Adrenal gland (tissue), 12 donors: Measurements from ENCODE around the gene FAM107A. TPM values are rescaled to one million over a fixed set of nuclear protein-coding genes. Genes with fewer than 3 reads are reported as not detected.
"Not testable (repeated sequence)": the region's sequence is repeated elsewhere in the genome, so short reads cannot be mapped to it uniquely, and the experiment has no call there.

Experiments
- DNase-seq, 7 donors: peaks; one replicate each; pipeline ENCODE4 v3.0.0-alpha.2; 2019 to 2020
- H3K27ac ChIP-seq, 5 donors: fragments of 200-600 bp; sonication (generic) in 4 of 5; 1 replicate in 3 of 5; 2 replicates in 2 of 5; pipeline versions ENCODE4 v1.5.1 to v1.8.0; 2016 to 2020; ENCODE audit warnings: mild to moderate bottlenecking in 1 of 5
- H3K27me3 ChIP-seq: fragments of 200-600 bp; 2 replicates; pipeline ENCODE4 v1.8.0; 2021
- H3K36me3 ChIP-seq, 2 donors: fragments of 200-600 bp; replicated peaks in 1 of 2; 1 replicate in 1 of 2; 2 replicates in 1 of 2; pipeline versions ENCODE4 v1.5.1 to v1.8.0; 2018 to 2022
- H3K4me1 ChIP-seq, 2 donors: fragments of 200-600 bp; replicated peaks in 1 of 2; 1 replicate in 1 of 2; 2 replicates in 1 of 2; pipeline versions ENCODE4 v1.5.1 to v1.8.0; 2018 to 2021
- H3K4me3 ChIP-seq, 4 donors: fragments of 200-600 bp; sonication (generic) in 3 of 4; one replicate each; pipeline ENCODE4 v1.5.1; 2016 to 2018
- H3K9me3 ChIP-seq, 3 donors: fragments of 200-600 bp; sonication (generic) in 1 of 3; replicated peaks in 1 of 3; 1 replicate in 2 of 3; 2 replicates in 1 of 3; pipeline versions ENCODE4 v1.5.1 to v1.8.0; 2016 to 2021
- CTCF ChIP-seq, 6 experiments: fragments of 450-650 bp in 4 of 6; fragments of 200-600 bp in 2 of 6; sonication (generic) in 1 of 6; IDR thresholded peaks; 1 replicate in 5 of 6; 2 replicates in 1 of 6; pipeline versions ENCODE4 v1.5.1 to v1.8.0; 2016 to 2021; ENCODE audit warnings: antibody characterized with exemption in 6 of 6, mild to moderate bottlenecking in 2 of 6, moderate library complexity in 1 of 6
- POLR2A ChIP-seq, 2 donors: fragments of 450-650 bp; IDR thresholded peaks; one replicate each; pipeline ENCODE4 v1.6.1; 2017; ENCODE audit warnings: antibody characterized with exemption in 2 of 2, mild to moderate bottlenecking in 2 of 2, moderate library complexity in 1 of 2
- WGBS, 4 donors: extraction: QIAGEN DNeasy Blood & Tissue Kit in 2 of 4; methylation state at CpG; one replicate each; pipeline versions ENCODE4 v1.1.5 to v1.1.7; 2013 to 2017; 5-methylcytosine and 5-hydroxymethylcytosine counted together
- intact Hi-C, 2 donors: fragments of 100-400 bp; cut with DNase I; formaldehyde crosslinking; loops; one replicate each; pipeline versions ENCODE4 v1.14.1 to v1.15.0; 2022 to 2023
- polyA plus RNA-seq, 3 donors: library from polyadenylated mRNA; stranded (reverse); fragments of 200-250 nt in 2 of 3; fragments of 350-450 nt in 1 of 3; fragmentation: Illumina TruSeq in 1 of 3; extraction: RNeasy Lipid Tissue Mini Kit (QIAGEN cat#74804) in 1 of 3; gene quantifications; one replicate each; pipeline ENCODE4 v1.2.3, GENCODE V29; 2013 to 2014
- total RNA-seq, 9 donors: library from RNA; depleted of rRNA in 4 of 9; stranded (reverse); fragments of >200 nt in 4 of 9; fragments of 120-200 nt in 1 of 9; fragmentation: NEBNext Ultra II Directional in 1 of 9; extraction: Animal tissue kit (Norgen Biotek cat#: 25700) in 1 of 9; gene quantifications; one replicate each; pipeline versions ENCODE4 v1.1.0 to v1.2.4, GENCODE V29; 2013 to 2023
- donor health status: healthy with polysubstance abuse.
- donor health status: Bipolar disorder and iron deficiency.
- donor health status: DM: yes; HTN: yes; CAD: no.
- donor health status: DM: no; HTN: no; CAD: no.
- donor health status: DM: no; HTN: no; CAD: no.
- donor health status: DM: yes; HTN: yes; CAD: no.

FAM107A gene
- total and polyA plus RNA-seq, 12 donors: 1.2 to 12.5 (median 5.8) TPM

GRCh38 chr3:58530354-58530865 is 46.8 kb downstream of the FAM107A start:
- Histone ChIP-seq H3K27ac (no peak overlapping the region), H3K4me1 (peaks cover 0 to 13% of the 10 kb centered on the region in 2 donors), H3K9me3 (no peaks in the 10 kb centered on the region), H3K27me3 (no peaks in the 10 kb centered on the region), H3K4me3 (no peak overlapping the region), H3K36me3 (peaks cover 0 to 17% of the 10 kb centered on the region in 2 donors)
- no peak for DNase-seq
- intact Hi-C loops: loop anchor here (5.0 to 10.0 kb wide), 4 partner anchors 66 to 216 kb away; no protein-coding TSS in a partner anchor
- TF ChIP-seq POLR2A (IDR thresholded peaks at IDR 0.05) (no peak), CTCF (IDR thresholded peaks at IDR 0.05) (no peak)
- WGBS, 4 donors: 87 to 99% (median 91%) methylated on average over 6 to 18 of the region's 18 CpGs

- no peak overlapping the region for H3K4me3 ChIP-seq
- no peaks in the 10 kb centered on the region for H3K9me3 ChIP-seq
- H3K27me3 ChIP-seq: no peaks in the 10 kb centered on the region
- no peak overlapping the region for H3K27ac ChIP-seq
- no peak for TF ChIP-seq CTCF (IDR thresholded peaks at IDR 0.05)
- TF ChIP-seq POLR2A (IDR thresholded peaks at IDR 0.05): no peak
- 76 to 92% (median 81%) methylated on average over 5 to 15 of the region's 15 CpGs for WGBS, 4 donors
- peaks cover 0 to 13% of the 10 kb centered on the region in 2 donors for H3K4me1 ChIP-seq
- intact Hi-C loops: loop anchor here (5.0 to 10.0 kb wide), 4 partner anchors 65 to 215 kb away; no protein-coding TSS in a partner anchor
- peaks cover 0 to 19% of the 10 kb centered on the region in 2 donors for H3K36me3 ChIP-seq
- no peak for DNase-seq
These were observed 47.5 kb downstream of the FAM107A start for GRCh38 chr3:58529516-58530353.

- DNase-seq: peak; percentile 50 to 87 (median 70)
- Histone ChIP-seq H3K36me3 (peaks cover 0 to 23% of the 10 kb centered on the region in 2 donors), H3K4me3 (no peak overlapping the region), H3K9me3 (no peaks in the 10 kb centered on the region), H3K4me1 (peaks cover 0 to 13% of the 10 kb centered on the region in 2 donors), H3K27ac (no peak overlapping the region), H3K27me3 (no peaks in the 10 kb centered on the region)
- intact Hi-C loops: no loop called here
- 63 to 77% (median 66%) methylated on average over 3 to 6 of the region's 6 CpGs for WGBS, 4 donors
- no peak for TF ChIP-seq CTCF (IDR thresholded peaks at IDR 0.05)
- no peak for TF ChIP-seq POLR2A (IDR thresholded peaks at IDR 0.05)
These were observed 48.6 kb downstream of the FAM107A start for GRCh38 chr3:58528629-58529028.

- intact Hi-C loops, H3K9me3 ChIP-seq, H3K4me3 ChIP-seq, H3K27ac ChIP-seq, H3K4me1 ChIP-seq, H3K27me3 ChIP-seq, DNase-seq: not testable (repeated sequence)
- 62 to 83% (median 71%) methylated on average over 3 of the region's 3 CpGs for WGBS, 4 donors
- peaks cover 0 to 25% of the 10 kb centered on the region in 2 donors for H3K36me3 ChIP-seq
These were observed 49.8 kb downstream of the FAM107A start for GRCh38 chr3:58527440-58527839.
